HepG2 (cell line): ENCODE results near the gene ZNF221.

Experiments
- KDM1A ChIP-seq: IDR thresholded peaks from 2 replicates; pipeline ENCODE4 v1.6.1; 2016; ENCODE audit warnings: missing compliant biosample characterization
- POLR2A ChIP-seq, 2 experiments: IDR thresholded peaks; 2 replicates each; pipeline ENCODE4 v1.6.1; 2011; ENCODE audit warnings: low read depth in 2 of 2, low read length in 2 of 2, mild to moderate bottlenecking in 1 of 2, moderate library complexity in 1 of 2; ENCODE audit not compliant: insufficient read depth in 1 of 2
- ZFX ChIP-seq: sonication (generic); formaldehyde crosslinking; IDR thresholded peaks from 2 replicates; pipeline ENCODE4 v1.4.0; 2020; ENCODE audit warnings: mild to moderate bottlenecking, low read depth, missing genetic modification reagents, moderate library complexity
- TF ChIP-seq, protein P1 (sequence below): IDR thresholded peaks from 2 replicates; pipeline ENCODE4 v1.6.1; 2012; ENCODE audit warnings: inconsistent platforms

GRCh38 chr19:44002212-44002565 is 51.2 kb downstream of the ZNF221 start:
- no peak for TF ChIP-seq ZFX (CRISPR knock-in tag)
- TF ChIP-seq, protein P1, sequence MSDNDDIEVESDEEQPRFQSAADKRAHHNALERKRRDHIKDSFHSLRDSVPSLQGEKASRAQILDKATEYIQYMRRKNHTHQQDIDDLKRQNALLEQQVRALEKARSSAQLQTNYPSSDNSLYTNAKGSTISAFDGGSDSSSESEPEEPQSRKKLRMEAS = no peak
- no peak for TF ChIP-seq KDM1A (CRISPR knock-in tag)
- TF ChIP-seq POLR2A (IDR thresholded peaks at IDR 0.05; ENCODE audit: insufficient read depth in 1 of 2, low read depth in 2 of 2, low read length in 2 of 2) = no peak
